Caco-2 (cell line): ENCODE results near the gene GABRB1. TPM values are rescaled to one million over a fixed set of nuclear protein-coding genes. Genes with fewer than 3 reads are reported as not detected.

Experiments
- BruUV-seq: library from RNA; stranded (reverse); fragments of 400-500 nt; replicated peaks from 2 replicates; lab custom pipeline; 2021; lab: Mats Ljungman, UMichigan
- CTCF ChIA-PET: fragments of 300-600 bp; sonication (Branson Sonifier 250); formaldehyde crosslinking; loops from one replicate; lab custom pipeline; 2022; ENCODE audit warnings: antibody characterized with exemption; lab: Charles Lee
- POLR2A ChIA-PET: fragments of 300-600 bp; sonication (Branson Sonifier 250); formaldehyde crosslinking; loops from one replicate; lab custom pipeline; 2022; ENCODE audit warnings: antibody characterized with exemption; lab: Charles Lee
- DNase-seq, 2 experiments: peaks; one replicate each; pipeline versions ENCODE4 v3.0.0 to v3.0.0-alpha.2; 2020 to 2022
- H3K27me3 ChIP-seq: replicated peaks from 2 replicates; pipeline ENCODE4 v1.6.0; 2011; ENCODE audit warnings: low read length; ENCODE audit not compliant: control insufficient read depth, insufficient read depth
- H3K36me3 ChIP-seq: 2 replicates; pipeline ENCODE4 v1.5.1; 2011; ENCODE audit warnings: low read length; ENCODE audit not compliant: control insufficient read depth, insufficient read depth
- H3K4me1 ChIP-seq: fragments of 250-450 bp; sonication (Bioruptor Pico); 2 replicates; pipeline ENCODE4 v1.5.1; 2020; ENCODE audit warnings: mild to moderate bottlenecking
- H3K4me3 ChIP-seq: 2 replicates; pipeline ENCODE4 v1.5.1; 2011; ENCODE audit warnings: low read depth, mild to moderate bottlenecking, control low read depth, low read length
- H3K9me3 ChIP-seq: fragments of 250-450 bp; sonication (Bioruptor Pico); 2 replicates; pipeline ENCODE4 v1.5.1; 2020; ENCODE audit warnings: mild to moderate bottlenecking, moderate library complexity
- H3K27ac Mint-ChIP-seq: one replicate; pipeline ENCODE4 v1.8.0; 2022; ENCODE audit warnings: mixed read lengths; ENCODE audit not compliant: unreplicated experiment
- H3K27me3 Mint-ChIP-seq: one replicate; pipeline ENCODE4 v1.8.0; 2022; ENCODE audit warnings: mixed read lengths; ENCODE audit not compliant: insufficient read depth, unreplicated experiment
- H3K36me3 Mint-ChIP-seq: one replicate; pipeline ENCODE4 v1.8.0; 2022; ENCODE audit warnings: mild to moderate bottlenecking, mixed read lengths; ENCODE audit not compliant: insufficient read depth, unreplicated experiment
- H3K4me1 Mint-ChIP-seq: one replicate; pipeline ENCODE4 v1.8.0; 2022; ENCODE audit warnings: low read depth, mixed read lengths; ENCODE audit not compliant: unreplicated experiment
- H3K4me3 Mint-ChIP-seq: one replicate; pipeline ENCODE4 v1.8.0; 2022; ENCODE audit warnings: mild to moderate bottlenecking, moderate library complexity, mixed read lengths; ENCODE audit not compliant: unreplicated experiment
- H3K9me3 Mint-ChIP-seq: one replicate; pipeline ENCODE4 v1.8.0; 2022; ENCODE audit warnings: mixed read lengths; ENCODE audit not compliant: unreplicated experiment
- intact Hi-C: fragments of 100-400 bp; cut with micrococcal nuclease; formaldehyde crosslinking; loops from one replicate; pipeline ENCODE4 v1.10.0; 2022; ENCODE audit not compliant: unreplicated experiment
- total RNA-seq: library from RNA; stranded (reverse); gene quantifications from 2 replicates; pipeline ENCODE4 v1.2.3, GENCODE V29; 2022
- TF ChIP-seq, protein P1 (sequence below), 2 experiments: fragments of 200-600 bp in 1 of 2; IDR thresholded peaks; 1 replicate in 1 of 2; 2 replicates in 1 of 2; pipeline versions ENCODE4 v1.5.1 to v1.8.0; 2011 to 2022; ENCODE audit warnings: antibody characterized with exemption in 1 of 2, control low read depth in 1 of 2, inconsistent platforms in 1 of 2, low read depth in 1 of 2, low read length in 1 of 2, mild to moderate bottlenecking in 1 of 2, moderate library complexity in 1 of 2; ENCODE audit not compliant: insufficient read depth in 1 of 2, severe bottlenecking in 1 of 2, unreplicated experiment in 1 of 2

The GABRB1 gene
- total RNA-seq, 1 experiment from 2014 or later, result 10.3 TPM

- H3K9me3 ChIP-seq, result no peaks in the 10 kb centered on the region
- H3K4me1 ChIP-seq, result peaks cover 23% of the 10 kb centered on the region
- ChIA-PET CTCF (no interaction called here), POLR2A (no interaction called here)
- H3K36me3 ChIP-seq, result no peaks in the 10 kb centered on the region
- no peak overlapping the region for H3K27ac Mint-ChIP-seq
- no peaks in the 10 kb centered on the region for H3K27me3 Mint-ChIP-seq
- TF ChIP-seq, protein P1, sequence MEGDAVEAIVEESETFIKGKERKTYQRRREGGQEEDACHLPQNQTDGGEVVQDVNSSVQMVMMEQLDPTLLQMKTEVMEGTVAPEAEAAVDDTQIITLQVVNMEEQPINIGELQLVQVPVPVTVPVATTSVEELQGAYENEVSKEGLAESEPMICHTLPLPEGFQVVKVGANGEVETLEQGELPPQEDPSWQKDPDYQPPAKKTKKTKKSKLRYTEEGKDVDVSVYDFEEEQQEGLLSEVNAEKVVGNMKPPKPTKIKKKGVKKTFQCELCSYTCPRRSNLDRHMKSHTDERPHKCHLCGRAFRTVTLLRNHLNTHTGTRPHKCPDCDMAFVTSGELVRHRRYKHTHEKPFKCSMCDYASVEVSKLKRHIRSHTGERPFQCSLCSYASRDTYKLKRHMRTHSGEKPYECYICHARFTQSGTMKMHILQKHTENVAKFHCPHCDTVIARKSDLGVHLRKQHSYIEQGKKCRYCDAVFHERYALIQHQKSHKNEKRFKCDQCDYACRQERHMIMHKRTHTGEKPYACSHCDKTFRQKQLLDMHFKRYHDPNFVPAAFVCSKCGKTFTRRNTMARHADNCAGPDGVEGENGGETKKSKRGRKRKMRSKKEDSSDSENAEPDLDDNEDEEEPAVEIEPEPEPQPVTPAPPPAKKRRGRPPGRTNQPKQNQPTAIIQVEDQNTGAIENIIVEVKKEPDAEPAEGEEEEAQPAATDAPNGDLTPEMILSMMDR (IDR thresholded peaks at IDR 0.05; ENCODE audit: insufficient read depth in 1 of 2, low read depth in 1 of 2, low read length in 1 of 2, severe bottlenecking in 1 of 2, unreplicated experiment in 1 of 2), result no peak
- no peaks in the 10 kb centered on the region for H3K9me3 Mint-ChIP-seq
- BruUV-seq, result no TSS peak
- H3K27me3 ChIP-seq, result no peaks in the 10 kb centered on the region
- no peak overlapping the region for H3K4me3 ChIP-seq
- H3K36me3 Mint-ChIP-seq, result no peaks in the 10 kb centered on the region
- no peak overlapping the region for H3K4me3 Mint-ChIP-seq
- H3K4me1 Mint-ChIP-seq, result peaks cover 22% of the 10 kb centered on the region
- intact Hi-C loops, result no loop called here
- DNase-seq, result no peak
Observed at GRCh38 chr4:47218631-47219030, 187.3 kb downstream of the GABRB1 start.

GRCh38 chr4:47219586-47219985 lies 188.2 kb downstream of the GABRB1 start:
- H3K4me1 Mint-ChIP-seq, result peaks cover 30% of the 10 kb centered on the region
- CTCF ChIA-PET, result no interaction called here
- Histone ChIP-seq H3K36me3 (no peaks in the 10 kb centered on the region), H3K27me3 (no peaks in the 10 kb centered on the region), H3K4me1 (peaks cover 32% of the 10 kb centered on the region), H3K4me3 (no peak overlapping the region), H3K9me3 (no peaks in the 10 kb centered on the region)
- no peak overlapping the region for H3K4me3 Mint-ChIP-seq
- no peak overlapping the region for H3K27ac Mint-ChIP-seq
- POLR2A ChIA-PET, result no interaction called here
- H3K36me3 Mint-ChIP-seq, result no peaks in the 10 kb centered on the region
- no peaks in the 10 kb centered on the region for H3K9me3 Mint-ChIP-seq
- DNase-seq, result no peak
- no peaks in the 10 kb centered on the region for H3K27me3 Mint-ChIP-seq
- intact Hi-C loops, result no loop called here
- BruUV-seq, result no TSS peak
- TF ChIP-seq, protein P1 (IDR thresholded peaks at IDR 0.05; ENCODE audit: insufficient read depth in 1 of 2, low read depth in 1 of 2, low read length in 1 of 2, severe bottlenecking in 1 of 2, unreplicated experiment in 1 of 2), result no peak

DNA sequence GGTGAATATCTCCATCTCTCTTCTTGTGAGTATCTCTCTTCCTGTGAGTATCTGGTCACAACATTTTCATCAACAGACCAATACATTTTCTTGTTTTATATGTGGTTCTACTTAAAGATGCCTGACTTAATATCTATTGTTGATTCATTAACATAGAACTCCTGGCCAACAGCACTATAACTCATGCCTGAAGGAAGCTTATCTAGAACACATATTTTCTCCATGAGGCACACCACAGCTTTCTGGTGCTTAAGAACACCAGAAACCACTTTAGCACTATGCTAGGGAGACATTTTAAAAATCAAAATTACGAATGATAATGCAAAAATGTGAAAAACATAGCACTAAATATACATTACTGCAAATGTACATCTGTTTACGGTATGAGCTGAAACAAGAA lies 190.4 kb downstream of the GABRB1 start:
- Histone ChIP-seq H3K36me3 (no peaks in the 10 kb centered on the region), H3K27me3 (no peaks in the 10 kb centered on the region), H3K9me3 (no peaks in the 10 kb centered on the region), H3K4me1 (peaks cover 38% of the 10 kb centered on the region), H3K4me3 (no peak overlapping the region)
- no peaks in the 10 kb centered on the region for H3K9me3 Mint-ChIP-seq
- no peaks in the 10 kb centered on the region for H3K36me3 Mint-ChIP-seq
- H3K4me1 Mint-ChIP-seq, result peaks cover 36% of the 10 kb centered on the region
- no TSS peak for BruUV-seq
- H3K27me3 Mint-ChIP-seq, result no peaks in the 10 kb centered on the region
- no peak for DNase-seq
- POLR2A ChIA-PET, result no interaction called here
- TF ChIP-seq, protein P1 (IDR thresholded peaks at IDR 0.05; ENCODE audit: insufficient read depth in 1 of 2, low read depth in 1 of 2, low read length in 1 of 2, severe bottlenecking in 1 of 2, unreplicated experiment in 1 of 2), result no peak
- intact Hi-C loops, result loop anchor here (1.0 to 5.0 kb wide), 2 partner anchors 31 to 41 kb away; no protein-coding TSS in a partner anchor
- no peak overlapping the region for H3K27ac Mint-ChIP-seq
- CTCF ChIA-PET, result no interaction called here
- no peak overlapping the region for H3K4me3 Mint-ChIP-seq
